Neural progenitor cell (in vitro differentiated cells): ENCODE results near the gene RNU5D-1. TPM values are rescaled to one million over a fixed set of nuclear protein-coding genes. Genes with fewer than 3 reads are reported as not detected.

ENCODE experiments used
- DNase-seq: peaks from one replicate; pipeline ENCODE4 v3.0.0-alpha.2; 2016; ENCODE audit warnings: low spot score
- H2AFZ ChIP-seq: fragments of 200-600 bp; sonication (generic); replicated peaks from 2 replicates; pipeline ENCODE4 v1.6.1; 2016; ENCODE audit warnings: antibody characterized with exemption
- H3F3A ChIP-seq: fragments of 200-600 bp; sonication (generic); 2 replicates; pipeline ENCODE4 v1.6.1; 2016; ENCODE audit warnings: antibody characterized with exemption, low read depth
- H3K27ac ChIP-seq: fragments of 200-600 bp; sonication (generic); 2 replicates; pipeline ENCODE4 v1.5.1; 2016; ENCODE audit warnings: mild to moderate bottlenecking
- H3K27me3 ChIP-seq: fragments of 200-600 bp; sonication (generic); 2 replicates; pipeline ENCODE4 v1.6.1; 2016; ENCODE audit warnings: mild to moderate bottlenecking, moderate library complexity
- H3K36me3 ChIP-seq: fragments of 200-600 bp; sonication (generic); 2 replicates; pipeline ENCODE4 v1.5.1; 2016
- H3K4me1 ChIP-seq: fragments of 200-600 bp; sonication (generic); 2 replicates; pipeline ENCODE4 v1.6.1; 2016; ENCODE audit warnings: mixed run types
- H3K4me2 ChIP-seq: fragments of 200-600 bp; sonication (generic); 2 replicates; pipeline ENCODE4 v1.6.1; 2016
- H3K4me3 ChIP-seq: fragments of 200-600 bp; sonication (generic); 2 replicates; pipeline ENCODE4 v1.5.1; 2016
- H3K79me2 ChIP-seq: fragments of 200-600 bp; sonication (generic); 2 replicates; pipeline ENCODE4 v1.6.1; 2016; ENCODE audit warnings: low read depth
- H3K9ac ChIP-seq: fragments of 200-600 bp; sonication (generic); 2 replicates; pipeline ENCODE4 v1.6.1; 2016
- H3K9me3 ChIP-seq: fragments of 200-600 bp; sonication (generic); 2 replicates; pipeline ENCODE4 v1.5.1; 2016; ENCODE audit warnings: low read depth
- H4K20me1 ChIP-seq: fragments of 200-600 bp; sonication (generic); 2 replicates; pipeline ENCODE4 v1.6.1; 2016; ENCODE audit warnings: low read depth
- H3K27ac Mint-ChIP-seq: 3 replicates; pipeline ENCODE4 v1.8.0; 2021; ENCODE audit warnings: mixed read lengths
- H3K27me3 Mint-ChIP-seq: 2 replicates; pipeline ENCODE4 v1.8.0; 2022; ENCODE audit warnings: low read depth, mild to moderate bottlenecking, inconsistent platforms, moderate library complexity, mixed read lengths; ENCODE audit not compliant: insufficient read depth
- H3K36me3 Mint-ChIP-seq: 3 replicates; pipeline ENCODE4 v1.8.0; 2021; ENCODE audit warnings: mixed read lengths
- H3K4me1 Mint-ChIP-seq: 3 replicates; pipeline ENCODE4 v1.8.0; 2021; ENCODE audit warnings: mixed read lengths
- H3K4me3 Mint-ChIP-seq: 3 replicates; pipeline ENCODE4 v1.8.0; 2021; ENCODE audit warnings: mild to moderate bottlenecking, moderate library complexity, mixed read lengths
- H3K9me3 Mint-ChIP-seq: 3 replicates; pipeline ENCODE4 v1.8.0; 2020; ENCODE audit warnings: mixed read lengths
- EZH2 ChIP-seq: fragments of 200-600 bp; sonication (generic); IDR thresholded peaks from 2 replicates; pipeline ENCODE4 v1.6.1; 2017; ENCODE audit warnings: antibody characterized with exemption, mild to moderate bottlenecking, moderate library complexity
- EZH2phosphoT487 ChIP-seq: fragments of 200-600 bp; sonication (generic); IDR thresholded peaks from 2 replicates; pipeline ENCODE4 v1.6.1; 2017; ENCODE audit warnings: antibody characterized with exemption
- total RNA-seq: library from RNA; depleted of rRNA; stranded (reverse); fragments of >200 nt; gene quantifications from 2 replicates; pipeline ENCODE4 v1.2.3, GENCODE V29; 2015; ENCODE audit warnings: low replicate concordance
- TF ChIP-seq, protein P1 (sequence below): fragments of 200-600 bp; sonication (generic); IDR thresholded peaks from 2 replicates; pipeline ENCODE4 v1.5.1; 2017; ENCODE audit warnings: antibody characterized with exemption, mild to moderate bottlenecking

Gene RNU5D-1
- total RNA-seq, result not detected in 2 replicates

DNA sequence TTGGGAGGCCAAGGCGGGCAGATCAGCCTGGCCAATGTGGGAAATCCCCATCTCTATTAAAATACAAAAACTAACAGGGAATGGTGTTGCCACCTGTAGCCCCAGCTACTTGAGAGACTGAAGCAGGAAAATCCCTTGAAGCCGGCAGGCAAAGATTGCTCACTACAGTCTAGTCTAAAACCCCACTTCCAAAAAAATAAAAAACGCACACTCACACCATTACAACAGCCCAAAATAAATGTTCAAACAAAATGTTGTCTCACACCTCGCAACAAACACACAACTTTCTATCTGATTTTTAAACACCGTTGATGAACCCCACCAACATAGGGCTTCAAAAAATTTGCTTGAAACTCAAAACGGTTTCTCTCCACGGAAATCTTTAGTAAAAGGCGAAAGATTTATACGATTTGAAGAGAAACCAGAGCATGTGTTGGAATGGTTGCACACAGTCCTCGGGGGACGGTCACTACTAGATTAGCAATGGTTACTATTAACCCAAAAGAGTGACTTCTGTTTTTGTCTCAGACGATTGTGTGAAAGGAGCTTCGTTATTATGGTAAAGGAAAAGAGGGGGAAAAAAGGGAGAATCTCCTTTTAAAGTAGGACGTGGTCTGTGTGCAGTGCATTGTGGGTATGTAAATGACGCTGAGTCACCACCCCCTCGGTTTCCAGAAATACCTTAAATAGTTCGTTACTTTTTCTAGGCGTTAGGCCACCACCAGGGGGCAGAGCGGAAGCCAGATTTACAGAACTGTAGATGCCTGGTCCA, at the start of gene RNU5D-1:
TSS of gene RNU5D-1 (minus strand) at position 430 of the 772 bp plus-strand sequence.
- DNase-seq, result peak; percentile 94
- H3K4me1 ChIP-seq, result no peaks in the 10 kb centered on the region
- Mint-ChIP-seq H3K27ac (peak within 1 kb of the TSS; percentile 100), H3K9me3 (no peaks in the 10 kb centered on the region), H3K4me3 (peak within 1 kb of the TSS; percentile 49), H3K27me3 (no peaks in the 10 kb centered on the region), H3K36me3 (no peaks in the 10 kb centered on the region), H3K4me1 (peaks cover 11% of the 10 kb centered on the region)
- TF ChIP-seq, protein P1, sequence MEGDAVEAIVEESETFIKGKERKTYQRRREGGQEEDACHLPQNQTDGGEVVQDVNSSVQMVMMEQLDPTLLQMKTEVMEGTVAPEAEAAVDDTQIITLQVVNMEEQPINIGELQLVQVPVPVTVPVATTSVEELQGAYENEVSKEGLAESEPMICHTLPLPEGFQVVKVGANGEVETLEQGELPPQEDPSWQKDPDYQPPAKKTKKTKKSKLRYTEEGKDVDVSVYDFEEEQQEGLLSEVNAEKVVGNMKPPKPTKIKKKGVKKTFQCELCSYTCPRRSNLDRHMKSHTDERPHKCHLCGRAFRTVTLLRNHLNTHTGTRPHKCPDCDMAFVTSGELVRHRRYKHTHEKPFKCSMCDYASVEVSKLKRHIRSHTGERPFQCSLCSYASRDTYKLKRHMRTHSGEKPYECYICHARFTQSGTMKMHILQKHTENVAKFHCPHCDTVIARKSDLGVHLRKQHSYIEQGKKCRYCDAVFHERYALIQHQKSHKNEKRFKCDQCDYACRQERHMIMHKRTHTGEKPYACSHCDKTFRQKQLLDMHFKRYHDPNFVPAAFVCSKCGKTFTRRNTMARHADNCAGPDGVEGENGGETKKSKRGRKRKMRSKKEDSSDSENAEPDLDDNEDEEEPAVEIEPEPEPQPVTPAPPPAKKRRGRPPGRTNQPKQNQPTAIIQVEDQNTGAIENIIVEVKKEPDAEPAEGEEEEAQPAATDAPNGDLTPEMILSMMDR, result peak; percentile 88
- TF ChIP-seq EZH2, result no peak
- TF ChIP-seq EZH2phosphoT487, result no peak
- H3K4me2 ChIP-seq, result peak within 1 kb of the TSS; percentile 45
- peaks cover 31% of the 10 kb centered on the region for H3F3A ChIP-seq
- H3K36me3 ChIP-seq, result no peaks in the 10 kb centered on the region
- peak within 1 kb of the TSS; percentile 97 for H3K27ac ChIP-seq
- no peaks in the 10 kb centered on the region for H3K9me3 ChIP-seq
- peak within 1 kb of the TSS; percentile 7 for H3K9ac ChIP-seq
- H2AFZ ChIP-seq, result peak within 1 kb of the TSS; percentile 80
- H4K20me1 ChIP-seq, result no peaks in the 10 kb centered on the region
- no peak within 1 kb of the TSS for H3K4me3 ChIP-seq
- H3K79me2 ChIP-seq, result no peaks in the 10 kb centered on the region
- H3K27me3 ChIP-seq, result no peaks in the 10 kb centered on the region

DNA sequence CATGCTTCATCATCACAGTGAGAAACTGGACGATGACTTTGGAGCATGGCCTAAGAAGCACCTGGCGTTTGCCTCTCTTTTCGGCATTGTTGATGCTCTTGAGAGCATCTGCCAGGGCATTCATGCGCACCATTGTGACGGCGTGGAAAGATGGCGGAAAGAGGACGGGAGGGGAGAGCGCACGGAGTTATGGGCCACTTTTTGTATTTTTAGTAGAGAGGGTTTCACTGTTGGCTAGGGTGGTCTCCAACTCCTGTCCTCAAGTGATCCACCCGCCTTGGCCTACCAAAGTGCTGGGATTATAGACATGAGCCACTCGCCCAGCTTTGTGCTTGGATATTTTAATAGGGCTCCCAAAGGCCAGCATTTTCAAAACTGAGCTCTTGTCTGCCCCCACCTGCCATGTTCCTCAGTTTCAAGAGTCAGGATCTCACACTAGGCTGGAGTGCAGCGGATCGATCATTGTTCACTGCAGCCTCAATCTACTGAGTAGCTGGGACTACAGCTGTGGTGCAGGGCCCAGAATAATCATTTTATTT, 49.7 kb upstream of the RNU5D-1 start:
- Histone ChIP-seq H3K9me3 (no peaks in the 10 kb centered on the region), H4K20me1 (peaks cover 45% of the 10 kb centered on the region), H3K27me3 (peaks cover 20% of the 10 kb centered on the region), H3F3A (peaks cover 91% of the 10 kb centered on the region), H3K4me2 (no peak overlapping the region), H3K36me3 (peaks cover 8% of the 10 kb centered on the region), H3K79me2 (peaks cover 32% of the 10 kb centered on the region), H3K4me3 (no peak overlapping the region), H3K9ac (no peak overlapping the region), H2AFZ (no peak overlapping the region), H3K4me1 (peaks cover 28% of the 10 kb centered on the region), H3K27ac (no peak overlapping the region)
- Mint-ChIP-seq H3K27ac (no peak overlapping the region), H3K4me3 (no peak overlapping the region), H3K9me3 (no peaks in the 10 kb centered on the region), H3K4me1 (peaks cover 29% of the 10 kb centered on the region), H3K27me3 (peaks cover 12% of the 10 kb centered on the region), H3K36me3 (peaks cover 33% of the 10 kb centered on the region)
- no peak for DNase-seq
- TF ChIP-seq, protein P1, result no peak
- no peak for TF ChIP-seq EZH2phosphoT487
- TF ChIP-seq EZH2, result no peak

DNA sequence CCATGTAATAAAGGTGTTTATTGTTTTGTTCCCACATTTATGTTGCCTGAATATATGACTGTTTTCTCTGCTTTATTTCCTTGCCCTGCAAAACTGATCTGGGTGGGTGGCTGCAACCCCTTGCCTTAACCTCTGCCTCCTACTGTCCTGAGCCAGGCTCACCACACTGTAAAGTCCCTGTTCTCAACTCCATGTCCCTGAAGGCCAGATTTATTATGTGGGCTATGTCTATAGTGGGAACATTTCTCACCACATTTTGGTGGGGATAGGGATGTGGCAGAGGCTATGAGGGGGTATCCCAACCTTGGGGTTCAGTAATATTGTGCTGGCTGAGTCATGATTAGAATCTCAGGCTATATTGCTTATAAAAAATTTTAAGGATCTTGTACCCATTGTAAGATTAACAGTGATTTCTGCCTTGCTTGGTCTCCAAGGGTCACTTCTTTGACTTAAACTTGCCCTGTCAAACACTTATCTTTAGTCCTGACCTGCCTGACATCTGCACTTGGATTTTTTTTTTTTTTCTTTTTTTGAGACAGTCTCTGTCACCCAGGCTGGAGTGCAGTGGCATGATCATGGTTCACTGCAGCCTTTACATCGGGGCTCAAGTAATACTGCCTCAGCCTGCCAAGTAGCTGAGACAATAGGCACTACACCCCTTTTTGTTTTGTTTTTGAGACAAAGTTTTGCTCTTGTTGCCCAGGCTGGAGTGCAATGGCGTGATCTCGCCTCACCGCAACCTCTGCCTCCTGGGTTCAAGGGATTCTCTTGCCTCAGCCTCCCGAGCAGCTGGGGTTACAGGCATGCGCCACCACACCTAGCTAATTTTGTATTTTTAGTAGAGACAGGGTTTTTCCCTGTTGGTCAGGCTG, 48.0 kb upstream of the RNU5D-1 start:
- Histone ChIP-seq H3K4me1 (peaks cover 22% of the 10 kb centered on the region), H3K79me2 (peaks cover 45% of the 10 kb centered on the region), H3K4me2 (peak overlapping the region; percentile 99), H3K4me3 (no peak overlapping the region), H2AFZ (no peak overlapping the region), H3K9me3 (no peaks in the 10 kb centered on the region), H4K20me1 (peaks cover 45% of the 10 kb centered on the region), H3K27me3 (peaks cover 4% of the 10 kb centered on the region), H3F3A (peaks cover 88% of the 10 kb centered on the region), H3K9ac (no peak overlapping the region), H3K36me3 (peaks cover 8% of the 10 kb centered on the region), H3K27ac (no peak overlapping the region)
- no peak for TF ChIP-seq EZH2
- TF ChIP-seq, protein P1, result no peak
- TF ChIP-seq EZH2phosphoT487, result no peak
- H3K9me3 Mint-ChIP-seq, result no peaks in the 10 kb centered on the region
- H3K27ac Mint-ChIP-seq, result no peak overlapping the region
- peaks cover 32% of the 10 kb centered on the region for H3K4me1 Mint-ChIP-seq
- DNase-seq, result no peak
- peaks cover 33% of the 10 kb centered on the region for H3K36me3 Mint-ChIP-seq
- H3K4me3 Mint-ChIP-seq, result peak overlapping the region; percentile 56
- peaks cover 10% of the 10 kb centered on the region for H3K27me3 Mint-ChIP-seq
